HepG2 (cell line): Measurements from ENCODE around the gene REPIN1. TPM values are rescaled to one million over a fixed set of nuclear protein-coding genes. Genes with fewer than 3 reads are reported as not detected.

ENCODE experiments used
- ATF1 ChIP-seq: IDR thresholded peaks from 2 replicates; pipeline ENCODE4 v1.6.1; 2016; ENCODE audit warnings: mild to moderate bottlenecking, control low read depth
- BCL6 ChIP-seq: IDR thresholded peaks from 2 replicates; pipeline ENCODE4 v1.6.1; 2016; ENCODE audit warnings: missing genetic modification reagents, missing compliant biosample characterization
- FOXP1 ChIP-seq, 2 experiments: fragments of 450-650 bp in 1 of 2; IDR thresholded peaks; 2 replicates each; pipeline ENCODE4 v1.6.1; 2017 to 2018; ENCODE audit warnings: antibody characterized with exemption in 1 of 2
- GATAD1 ChIP-seq: IDR thresholded peaks from 2 replicates; pipeline ENCODE4 v1.6.1; 2016; ENCODE audit warnings: missing genetic modification reagents, missing compliant biosample characterization
- GATAD2A ChIP-seq: IDR thresholded peaks from 2 replicates; pipeline ENCODE4 v1.6.1; 2016
- HOXA7 ChIP-seq: sonication (generic); formaldehyde crosslinking; IDR thresholded peaks from 2 replicates; pipeline ENCODE4 v1.8.1; 2022; ENCODE audit warnings: mild to moderate bottlenecking, missing genetic modification reagents, moderate library complexity
- KDM1A ChIP-seq: IDR thresholded peaks from 2 replicates; pipeline ENCODE4 v1.6.1; 2016; ENCODE audit warnings: missing compliant biosample characterization
- NR2F6 ChIP-seq, 2 experiments: IDR thresholded peaks; 2 replicates each; pipeline ENCODE4 v1.6.1; 2016; ENCODE audit warnings: antibody characterized with exemption in 1 of 2, mild to moderate bottlenecking in 1 of 2
- RARA ChIP-seq: IDR thresholded peaks from 2 replicates; pipeline ENCODE4 v1.6.1; 2016; ENCODE audit warnings: missing genetic modification reagents, missing compliant biosample characterization
- SAP130 ChIP-seq: IDR thresholded peaks from 2 replicates; pipeline ENCODE4 v1.6.1; 2016; ENCODE audit warnings: low read depth
- SNAPC4 ChIP-seq: sonication (generic); formaldehyde crosslinking; IDR thresholded peaks from 2 replicates; pipeline ENCODE4 v1.4.0; 2020; ENCODE audit warnings: mild to moderate bottlenecking, missing genetic modification reagents
- TAF15 ChIP-seq: fragments of 200-400 bp; formaldehyde crosslinking; IDR thresholded peaks from one replicate; pipeline ENCODE4 v1.6.1; 2018; ENCODE audit warnings: mild to moderate bottlenecking, low read depth, low read length; ENCODE audit not compliant: poor library complexity, severe bottlenecking
- TFDP1 ChIP-seq: IDR thresholded peaks from 2 replicates; pipeline ENCODE4 v1.6.1; 2016; ENCODE audit warnings: missing compliant biosample characterization, missing genetic modification reagents, borderline replicate concordance
- ZFP62 ChIP-seq: sonication (generic); formaldehyde crosslinking; IDR thresholded peaks from 2 replicates; pipeline ENCODE4 v1.4.0; 2020; ENCODE audit warnings: missing genetic modification reagents
- ZNF12 ChIP-seq: sonication (generic); formaldehyde crosslinking; IDR thresholded peaks from 2 replicates; pipeline ENCODE4 v1.5.0; 2020; ENCODE audit warnings: missing genetic modification reagents
- ZNF251 ChIP-seq: sonication (generic); formaldehyde crosslinking; IDR thresholded peaks from 2 replicates; pipeline ENCODE4 v1.9.0; 2021; ENCODE audit warnings: mild to moderate bottlenecking, missing genetic modification reagents
- ZNF263 ChIP-seq: sonication (generic); formaldehyde crosslinking; IDR thresholded peaks from 2 replicates; pipeline ENCODE4 v1.4.0; 2020; ENCODE audit warnings: missing genetic modification reagents
- ZNF280B ChIP-seq: sonication (generic); formaldehyde crosslinking; IDR thresholded peaks from 2 replicates; pipeline ENCODE4 v1.5.0; 2020; ENCODE audit warnings: missing genetic modification reagents, mild to moderate bottlenecking, borderline replicate concordance
- ZNF350 ChIP-seq: sonication (generic); formaldehyde crosslinking; IDR thresholded peaks from 2 replicates; pipeline ENCODE4 v1.4.0; 2020; ENCODE audit warnings: mild to moderate bottlenecking, low read depth, missing genetic modification reagents, borderline replicate concordance
- ZNF44 ChIP-seq: sonication (generic); formaldehyde crosslinking; IDR thresholded peaks from 2 replicates; pipeline ENCODE4 v1.5.1; 2020; ENCODE audit warnings: mild to moderate bottlenecking, missing genetic modification reagents
- ZNF441 ChIP-seq: sonication (generic); formaldehyde crosslinking; IDR thresholded peaks from 2 replicates; pipeline ENCODE4 v1.7.0; 2021; ENCODE audit warnings: missing genetic modification reagents, borderline replicate concordance
- ZNF572 ChIP-seq: sonication (generic); formaldehyde crosslinking; IDR thresholded peaks from 2 replicates; pipeline ENCODE4 v1.5.1; 2020; ENCODE audit warnings: mild to moderate bottlenecking, missing genetic modification reagents
- ZNF629 ChIP-seq: sonication (generic); formaldehyde crosslinking; conservative IDR thresholded peaks from 2 replicates; pipeline ENCODE4 v1.5.0; 2020; ENCODE audit warnings: missing genetic modification reagents
- ZNF883 ChIP-seq: sonication (generic); formaldehyde crosslinking; IDR thresholded peaks from 2 replicates; pipeline ENCODE4 v1.5.1; 2020; ENCODE audit warnings: mild to moderate bottlenecking, missing genetic modification reagents; ENCODE audit errors: not compliant biosample characterization
- polyA plus RNA-seq, 8 experiments: library from polyadenylated mRNA; depleted of rRNA in 3 of 8; stranded (reverse) in 7 of 8; unstranded in 1 of 8; fragments of >200 nt; fragmentation: Illumina TruSeq in 4 of 8; extraction: Trizol in 4 of 8; gene quantifications; 2 replicates each; pipeline versions ENCODE4 v1.2.1 to v1.2.3, GENCODE V29; 2011 to 2016; ENCODE audit warnings: low read depth in 4 of 8, missing spikeins in 1 of 8, mixed read lengths in 1 of 8; ENCODE audit not compliant: insufficient read depth in 1 of 8
- total RNA-seq, 5 experiments: library from RNA; depleted of rRNA; stranded (reverse); fragments of >200 nt; fragmentation: Illumina TruSeq; extraction: Trizol; gene quantifications; 2 replicates each; pipeline ENCODE4 v1.2.3, GENCODE V29; 2016; ENCODE audit warnings: low read depth in 1 of 5

REPIN1 gene
- total and polyA plus RNA-seq, 2 of the 13 experiments (the other 11 are each of a cell fraction or from before 2014, with no cell fraction given): 69.9 to 108 TPM

GRCh38 chr7:150420987-150421674 lies 52.5 kb downstream of the REPIN1 start (continued):
- no peak for TF ChIP-seq ZFP62 (CRISPR knock-in tag)
- no peak for TF ChIP-seq ZNF280B (CRISPR knock-in tag)
- no peak for TF ChIP-seq NR2F6 (IDR thresholded peaks at IDR 0.05)
- peak; percentile 30; the same call in 1 of the 2 replicates for TF ChIP-seq NR2F6 (CRISPR knock-in tag; IDR thresholded peaks at IDR 0.05)
- TF ChIP-seq ZNF350 (CRISPR knock-in tag): no peak
- no peak for TF ChIP-seq ZNF12 (CRISPR knock-in tag)
- no peak for TF ChIP-seq SNAPC4 (CRISPR knock-in tag)
- no peak for TF ChIP-seq ZNF251 (CRISPR knock-in tag)
- peak; percentile 48; the same call in 1 of the 2 replicates for TF ChIP-seq ATF1 (CRISPR knock-in tag)
- no peak for TF ChIP-seq ZNF572
- TF ChIP-seq FOXP1 (IDR thresholded peaks at IDR 0.05): no peak
- 0 out of 2 replicates have a peak, but pooled peaks have one; percentile 1 for TF ChIP-seq FOXP1 (CRISPR knock-in tag; IDR thresholded peaks at IDR 0.05)
- no peak for TF ChIP-seq TFDP1 (CRISPR knock-in tag)
- TF ChIP-seq ZNF441: 0 out of 2 replicates have a peak, but pooled peaks have one; percentile 23
- TF ChIP-seq GATAD1 (CRISPR knock-in tag): 0 out of 2 replicates have a peak, but pooled peaks have one; percentile 36
- no peak for TF ChIP-seq ZNF629 (CRISPR knock-in tag)
- peak; percentile 34; the same call in 1 of the 2 replicates for TF ChIP-seq RARA (CRISPR knock-in tag)
- TF ChIP-seq SAP130 (CRISPR knock-in tag): peak; percentile 54
- no peak for TF ChIP-seq ZNF263 (CRISPR knock-in tag)
- no peak for TF ChIP-seq TAF15
- no peak for TF ChIP-seq KDM1A (CRISPR knock-in tag)
- peak; percentile 55; the same call in 1 of the 2 replicates for TF ChIP-seq GATAD2A
- TF ChIP-seq HOXA7 (CRISPR knock-in tag): no peak
- no peak for TF ChIP-seq ZNF44 (CRISPR knock-in tag)
- peak; percentile 21; the same call in 1 of the 2 replicates for TF ChIP-seq BCL6 (CRISPR knock-in tag)
- TF ChIP-seq ZNF883 (CRISPR knock-in tag): no peak
